MM.1S (cell line): ENCODE data around the gene EFEMP1.

Experiments
- DNase-seq: peaks from one replicate; pipeline ENCODE4 v3.0.0-alpha.2; 2015
- H2AFZ ChIP-seq: fragments of 300-600 bp; sonication (generic); 2 replicates; pipeline ENCODE4 v1.6.0; 2016; ENCODE audit warnings: antibody characterized with exemption, low read length
- H3F3A ChIP-seq: fragments of 300-600 bp; sonication (generic); 2 replicates; pipeline ENCODE4 v1.6.1; 2016; ENCODE audit warnings: mild to moderate bottlenecking, antibody characterized with exemption, low read length, moderate library complexity, mixed read lengths; ENCODE audit not compliant: insufficient read depth
- H3K27ac ChIP-seq: fragments of 300-600 bp; sonication (generic); 2 replicates; pipeline ENCODE4 v1.5.1; 2016; ENCODE audit warnings: mild to moderate bottlenecking, low read length
- H3K27me3 ChIP-seq: fragments of 300-600 bp; sonication (generic); replicated peaks from 2 replicates; pipeline ENCODE4 v1.6.0; 2016; ENCODE audit warnings: low read length; ENCODE audit not compliant: insufficient read depth
- H3K36me3 ChIP-seq: fragments of 300-600 bp; sonication (generic); replicated peaks from 2 replicates; pipeline ENCODE4 v1.6.1; 2016; ENCODE audit warnings: mild to moderate bottlenecking, low read length, mixed read lengths; ENCODE audit not compliant: insufficient read depth
- H3K4me1 ChIP-seq: fragments of 300-600 bp; sonication (generic); 2 replicates; pipeline ENCODE4 v1.6.1; 2016; ENCODE audit warnings: low read length, mixed read lengths
- H3K4me2 ChIP-seq: fragments of 300-600 bp; sonication (generic); 2 replicates; pipeline ENCODE4 v1.6.0; 2016; ENCODE audit warnings: low read depth, low read length
- H3K4me3 ChIP-seq: fragments of 300-600 bp; sonication (generic); 2 replicates; pipeline ENCODE4 v1.5.1; 2016; ENCODE audit warnings: low read length, mixed read lengths
- H3K79me2 ChIP-seq: fragments of 300-600 bp; sonication (generic); 2 replicates; pipeline ENCODE4 v1.6.1; 2016; ENCODE audit warnings: mixed run types, low read length, mixed read lengths
- H3K9ac ChIP-seq: fragments of 300-600 bp; sonication (generic); 2 replicates; pipeline ENCODE4 v1.6.1; 2016; ENCODE audit warnings: low read length, mixed read lengths
- H3K9me2 ChIP-seq: fragments of 300-600 bp; sonication (generic); replicated peaks from 2 replicates; pipeline ENCODE4 v1.6.1; 2016; ENCODE audit warnings: mild to moderate bottlenecking, low read length, mixed read lengths; ENCODE audit not compliant: insufficient read depth
- H3K9me3 ChIP-seq: fragments of 300-600 bp; sonication (generic); replicated peaks from 2 replicates; pipeline ENCODE4 v1.6.1; 2016; ENCODE audit warnings: mild to moderate bottlenecking, low read length, mixed read lengths; ENCODE audit not compliant: insufficient read depth
- H4K20me1 ChIP-seq: fragments of 300-600 bp; sonication (generic); 2 replicates; pipeline ENCODE4 v1.6.1; 2016; ENCODE audit warnings: mild to moderate bottlenecking, low read length, moderate library complexity, mixed read lengths; ENCODE audit not compliant: insufficient read depth
- CTCF ChIP-seq: fragments of 300-600 bp; sonication (generic); IDR thresholded peaks from 2 replicates; pipeline ENCODE4 v1.5.1; 2016; ENCODE audit warnings: antibody characterized with exemption, low read length, mixed read lengths
- EZH2 ChIP-seq: fragments of 300-600 bp; sonication (generic); optimal IDR thresholded peaks from 2 replicates; pipeline ENCODE3; 2017; ENCODE audit warnings: low read depth, mild to moderate bottlenecking, antibody characterized with exemption, low read length, mixed read lengths
- EZH2phosphoT487 ChIP-seq: fragments of 300-600 bp; sonication (generic); IDR thresholded peaks from 2 replicates; pipeline ENCODE4 v1.6.1; 2018; ENCODE audit warnings: antibody characterized with exemption, low read length

The EFEMP1 gene

GRCh38 chr2:55826246-55826645, 97.3 kb downstream of the EFEMP1 start:
- Histone ChIP-seq H3K4me3 (no peak overlapping the region), H3K79me2 (no peaks in the 10 kb centered on the region), H3K27ac (no peak overlapping the region), H3K4me1 (no peaks in the 10 kb centered on the region), H3K27me3 (no peaks in the 10 kb centered on the region), H3K9me3 (no peaks in the 10 kb centered on the region), H3K9me2 (no peaks in the 10 kb centered on the region), H3F3A (no peaks in the 10 kb centered on the region), H3K9ac (no peak overlapping the region), H2AFZ (no peak overlapping the region), H4K20me1 (no peaks in the 10 kb centered on the region), H3K4me2 (no peak overlapping the region), H3K36me3 (no peaks in the 10 kb centered on the region)
- no peak for TF ChIP-seq EZH2
- TF ChIP-seq CTCF: no peak
- no peak for TF ChIP-seq EZH2phosphoT487
- DNase-seq: no peak

- Histone ChIP-seq H3K4me3 (no peak overlapping the region), H3K9me2 (no peaks in the 10 kb centered on the region), H3K9ac (no peak overlapping the region), H3K27ac (no peak overlapping the region), H2AFZ (no peak overlapping the region), H3K4me2 (no peak overlapping the region), H3K36me3 (no peaks in the 10 kb centered on the region), H3K9me3 (no peaks in the 10 kb centered on the region), H4K20me1 (no peaks in the 10 kb centered on the region), H3F3A (no peaks in the 10 kb centered on the region), H3K27me3 (no peaks in the 10 kb centered on the region), H3K79me2 (no peaks in the 10 kb centered on the region), H3K4me1 (no peaks in the 10 kb centered on the region)
- no peak for DNase-seq
- no peak for TF ChIP-seq EZH2phosphoT487
- TF ChIP-seq CTCF: no peak
- TF ChIP-seq EZH2: no peak
Measured at GRCh38 chr2:55824551-55825096, 99.0 kb downstream of the EFEMP1 start.
